ENCODE data around the gene PLAU. TPM values are rescaled to one million over a fixed set of nuclear protein-coding genes. Genes with fewer than 3 reads are reported as not detected.
A peak's percentile ranks its signal among the peaks of the same experiment; 100 is the strongest.

The PLAU gene
- total and polyA plus RNA-seq, 9 of the 15 experiments (the other 6 are each of a cell fraction or from before 2014, with no cell fraction given) = 2.1 to 16.9 (median 3.3) TPM

- TF ChIP-seq HMGXB4 (CRISPR knock-in tag; IDR thresholded peaks at IDR 0.05) = no peak
- peak; percentile 66 to 79; a peak in 3 of 4 replicates for TF ChIP-seq NONO (IDR thresholded peaks at IDR 0.05; ENCODE audit: low read depth in 2 of 2, low read length in 1 of 2)
- TF ChIP-seq LARP7 (IDR thresholded peaks at IDR 0.05) = no peak
- no peak for TF ChIP-seq PREB (CRISPR knock-in tag; IDR thresholded peaks at IDR 0.05)
- no peak for TF ChIP-seq ZFPM2 (CRISPR knock-in tag; IDR thresholded peaks at IDR 0.05)
- TF ChIP-seq FOXJ2 (tag; IDR thresholded peaks at IDR 0.05) = no peak
- no peak for TF ChIP-seq ZNF232 (CRISPR knock-in tag; IDR thresholded peaks at IDR 0.05)
- no peak for TF ChIP-seq CAMTA2 (CRISPR knock-in tag; conservative IDR thresholded peaks at IDR 0.05)
- TF ChIP-seq SMAD2 (IDR thresholded peaks at IDR 0.05; ENCODE audit: low read depth, low read length) = no peak
- peak; percentile 67; the same call in 1 of the 2 replicates for TF ChIP-seq PHF8 (IDR thresholded peaks at IDR 0.05; ENCODE audit: borderline replicate concordance, low read length)
- TF ChIP-seq SP1 (CRISPR knock-in tag; IDR thresholded peaks at IDR 0.05) = 0 out of 2 replicates have a peak, but pooled peaks have one; percentile 34
- no peak for TF ChIP-seq CGGBP1 (CRISPR knock-in tag; IDR thresholded peaks at IDR 0.05)
- no peak for TF ChIP-seq PHTF2 (CRISPR knock-in tag; IDR thresholded peaks at IDR 0.05)
- TF ChIP-seq SMAD3 (CRISPR knock-in tag; conservative IDR thresholded peaks at IDR 0.05) = no peak
- no peak for TF ChIP-seq ZNF239 (CRISPR knock-in tag; IDR thresholded peaks at IDR 0.05)
- no peak for TF ChIP-seq TRIM28 (IDR thresholded peaks at IDR 0.05)
- 0 out of 2 replicates have a peak, but pooled peaks have one; percentile 12 for TF ChIP-seq CEBPG (CRISPR knock-in tag; IDR thresholded peaks at IDR 0.05)
- no peak for TF ChIP-seq CEBPG (tag; conservative IDR thresholded peaks at IDR 0.05 in 1 of 2, IDR thresholded peaks at IDR 0.05 in 1 of 2)
- TF ChIP-seq ZNF589 (CRISPR knock-in tag; IDR thresholded peaks at IDR 0.05; ENCODE audit: low read depth) = 0 out of 2 replicates have a peak, but pooled peaks have one; percentile 16
- TF ChIP-seq SIN3B (IDR thresholded peaks at IDR 0.05; ENCODE audit: low read depth) = peak; percentile 43; the same call in 1 of the 2 replicates
- no peak for TF ChIP-seq TFAM (CRISPR knock-in tag; conservative IDR thresholded peaks at IDR 0.05)
- TF ChIP-seq E2F1 (CRISPR knock-in tag; IDR thresholded peaks at IDR 0.05) = no peak
- no peak for TF ChIP-seq ZFP36 (IDR thresholded peaks at IDR 0.05; ENCODE audit: low read depth, low read length, partially characterized antibody)
- no peak for TF ChIP-seq TGIF2 (CRISPR knock-in tag; IDR thresholded peaks at IDR 0.05)
- no peak for TF ChIP-seq MAFK (IDR thresholded peaks at IDR 0.05; ENCODE audit: low read length)
- TF ChIP-seq ZNF780A (CRISPR knock-in tag; IDR thresholded peaks at IDR 0.05) = no peak
- peak; percentile 81 for TF ChIP-seq L3MBTL2 (IDR thresholded peaks at IDR 0.05)
These were observed at the start of gene PLAU (continued) for GRCh38 chr10:73910764-73911552.

Data from K562 (cell line).